GM19239 (cell line): ENCODE measurements around the gene TSPO2.

ENCODE experiments used
- DNase-seq: peaks from one replicate; pipeline ENCODE4 v3.0.0; 2011; ENCODE audit warnings: low spot score; ENCODE audit not compliant: insufficient read length
- FAIRE-seq: peaks from 2 replicates; lab custom pipeline; 2011; peaks lifted over from hg19 to GRCh38; lab: Jason Lieb, UNC

TSPO2 gene

DNA sequence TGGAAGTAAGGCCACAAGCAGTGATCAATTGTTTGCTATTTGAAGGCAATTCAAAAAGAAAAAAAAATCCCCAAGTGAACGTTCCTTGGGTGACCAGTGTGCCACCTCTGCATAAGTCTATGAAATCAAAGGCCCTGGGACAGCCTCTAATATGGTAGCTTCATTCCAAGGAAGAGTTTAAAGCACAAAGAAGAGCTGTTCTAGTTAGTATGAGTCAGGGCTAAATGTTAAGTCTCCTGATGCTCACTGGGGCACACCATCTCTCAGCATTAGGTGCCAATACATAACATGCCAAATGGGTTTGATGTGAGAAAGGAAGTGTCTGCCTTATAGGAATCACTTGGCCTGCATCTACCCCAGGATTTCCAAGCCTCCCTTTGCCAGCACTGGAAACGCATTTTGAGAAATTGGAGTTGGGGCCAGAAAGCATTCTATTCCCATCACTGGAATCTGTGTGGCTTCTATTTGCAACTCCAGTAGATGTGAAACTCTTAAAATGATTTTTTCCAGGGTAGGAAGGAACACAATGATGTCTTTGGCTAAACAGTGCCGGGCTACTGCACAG, 16.2 kb upstream of the TSPO2 start:
- DNase-seq (no peak), FAIRE-seq (no peak)

DNA sequence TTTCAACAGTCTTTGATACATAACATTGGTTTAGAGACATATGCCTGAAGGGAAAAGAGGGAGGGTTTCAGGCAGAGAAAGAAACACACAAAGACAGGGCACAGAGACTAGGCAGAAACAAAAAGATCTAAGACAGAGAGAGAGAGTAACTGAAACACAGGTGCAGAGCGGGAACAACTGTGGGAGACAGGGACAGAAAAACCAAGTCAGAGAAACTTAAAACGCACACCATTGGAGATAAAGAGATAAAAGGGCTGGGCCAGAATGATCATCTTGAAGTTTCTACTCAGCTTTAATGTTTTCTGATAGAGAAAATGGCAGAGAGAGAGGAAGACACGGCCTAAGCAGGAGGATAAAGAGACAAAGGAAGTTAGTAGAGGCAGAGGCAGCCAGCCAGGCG, 15.0 kb upstream of the TSPO2 start:
- DNase-seq (no peak), FAIRE-seq (no peak)

DNA sequence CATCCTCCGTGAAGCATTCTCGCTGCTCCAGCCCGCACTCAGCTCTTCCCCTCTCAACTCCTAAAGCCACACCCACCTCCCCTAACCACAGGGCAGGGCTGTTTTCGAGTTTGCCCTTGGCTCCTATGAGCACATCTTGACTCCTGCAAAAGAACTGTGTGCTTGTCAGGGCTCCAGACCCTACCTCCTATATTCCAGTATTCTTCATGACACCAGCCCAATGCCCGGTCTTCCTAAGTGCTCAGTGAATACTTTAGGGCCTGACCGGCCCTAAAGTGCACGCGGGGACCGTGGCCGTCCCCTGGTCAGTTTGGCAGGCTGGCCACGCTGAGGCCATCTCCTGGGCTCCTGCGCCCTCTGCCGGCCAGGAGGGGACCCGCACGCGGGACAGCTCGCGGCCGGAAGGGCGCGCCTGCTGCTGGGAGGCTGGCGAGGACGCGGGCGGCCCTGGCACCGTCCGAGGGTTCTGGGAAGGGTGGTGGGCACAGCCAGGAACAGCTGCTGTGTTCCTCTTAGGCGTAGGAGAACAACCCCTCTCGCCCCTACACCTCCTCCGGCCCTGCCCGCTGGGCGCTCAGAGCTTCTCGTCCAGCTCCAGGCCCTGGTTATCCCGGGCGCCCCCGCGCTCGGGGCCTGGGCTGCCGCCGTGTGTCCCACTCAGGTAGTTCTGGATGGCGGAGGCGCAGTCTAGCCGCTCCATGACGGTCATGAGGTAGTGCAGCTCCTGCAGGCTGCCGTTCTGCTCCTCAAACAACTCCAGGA, 14.3 kb upstream of the TSPO2 start:
- DNase-seq: peak; percentile 87
- FAIRE-seq: peak; percentile 83

- DNase-seq (peak; percentile 45), FAIRE-seq (peak; percentile 40)
Measured at GRCh38 chr6:41028561-41029412, 13.5 kb upstream of the TSPO2 start.

DNA sequence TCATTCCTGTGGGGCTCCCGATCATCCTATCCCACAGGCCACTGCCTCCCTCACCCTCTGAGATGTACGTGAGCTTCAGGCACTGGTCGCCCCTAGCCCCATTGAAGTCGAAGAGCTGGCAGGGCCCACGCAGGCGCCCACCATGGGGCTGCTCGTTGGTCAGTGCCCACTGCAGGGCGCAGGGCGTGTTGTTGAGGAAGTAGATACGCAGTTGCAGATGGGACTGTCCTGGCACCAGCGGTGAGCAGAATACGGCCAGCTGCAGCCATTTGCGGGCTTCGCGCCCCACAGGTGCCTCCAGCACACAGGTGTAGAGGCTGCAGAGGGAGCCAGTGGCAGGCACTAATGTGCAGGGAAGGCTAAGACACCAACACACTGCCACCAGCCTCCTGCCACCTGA, 9.4 kb upstream of the TSPO2 start:
- DNase-seq (no peak), FAIRE-seq (no peak)

DNA sequence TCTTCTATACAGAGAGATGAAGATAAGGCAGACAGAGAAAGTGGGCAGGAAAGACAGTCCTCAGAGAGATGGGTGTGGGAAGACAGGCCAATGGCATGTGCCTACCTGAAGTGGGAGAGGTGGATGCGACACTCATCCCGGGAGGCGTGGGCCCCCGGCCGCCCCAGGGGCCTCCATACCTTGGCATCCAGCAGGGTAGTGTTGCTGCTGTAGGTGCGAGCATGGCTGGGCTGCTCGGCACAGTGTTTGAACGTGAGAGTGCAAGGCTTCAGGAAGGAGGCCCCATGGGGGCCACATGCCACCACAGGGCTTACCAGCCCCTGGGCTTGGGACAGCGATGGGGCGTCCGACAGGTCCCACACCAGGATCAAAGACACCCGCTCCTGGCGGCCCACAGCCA, 8.5 kb upstream of the TSPO2 start:
- FAIRE-seq (no peak), DNase-seq (no peak)

DNA sequence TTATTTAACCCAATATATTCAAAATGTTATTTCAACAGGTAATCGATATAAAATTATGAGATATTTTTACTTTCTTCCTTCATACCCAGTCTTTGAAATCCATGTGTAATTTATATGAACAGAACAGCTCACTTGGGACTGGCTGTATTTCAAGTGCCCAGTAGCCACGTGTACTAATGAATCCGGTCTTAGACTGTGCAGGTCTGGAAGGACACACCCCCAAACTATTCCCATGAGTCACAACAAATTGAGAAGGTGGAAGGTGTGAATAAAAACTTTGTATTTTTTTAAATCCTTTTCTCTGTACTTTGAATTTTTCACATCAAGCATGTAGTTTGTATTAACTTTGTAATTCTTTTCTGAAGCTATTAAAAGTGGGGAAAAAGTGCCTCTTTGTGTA, 6.1 kb upstream of the TSPO2 start:
- no peak for DNase-seq
- no peak for FAIRE-seq

GRCh38 chr6:41036601-41037000, 5.7 kb upstream of the TSPO2 start:
- DNase-seq (no peak), FAIRE-seq (no peak)

GRCh38 chr6:41037107-41037900, 5.0 kb upstream of the TSPO2 start:
- DNase-seq (no peak), FAIRE-seq (no peak)

DNA sequence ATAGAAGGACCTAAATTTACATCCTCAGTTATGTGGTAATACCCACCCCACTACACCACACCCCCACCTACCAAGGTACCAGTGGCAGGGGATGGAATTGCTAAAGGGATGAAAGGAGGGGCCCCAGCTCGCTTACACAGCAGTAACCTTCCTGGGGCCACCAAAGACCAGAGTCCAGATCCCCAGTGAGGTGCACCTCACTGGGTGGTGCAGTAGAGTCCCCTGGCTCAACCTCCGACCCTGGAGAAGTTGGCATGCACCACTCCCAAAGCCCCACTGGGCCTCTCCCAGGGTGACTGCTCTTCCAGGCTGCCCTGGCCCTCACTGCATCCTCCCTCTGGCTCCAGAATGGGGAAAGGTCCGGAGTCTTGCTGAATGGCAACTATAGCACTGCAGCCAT, 4.1 kb upstream of the TSPO2 start:
- no peak for DNase-seq
- FAIRE-seq: no peak

GRCh38 chr6:41039060-41039998, 2.9 kb upstream of the TSPO2 start, which contains the start of gene UNC5CL:
UNC5CL (minus strand) TSS chr6:41039221; CDS start chr6:41035074, 4,147 bp downstream.
- peak; percentile 67 for FAIRE-seq

GRCh38 chr6:41040101-41040939, 1.9 kb upstream of the TSPO2 start:
- peak; percentile 35 for FAIRE-seq
- peak; percentile 20 for DNase-seq

More at GRCh38 chr6:41039060-41039998, 2.9 kb upstream of the TSPO2 start, which contains the start of gene UNC5CL:
- peak; percentile 50 for DNase-seq

DNA sequence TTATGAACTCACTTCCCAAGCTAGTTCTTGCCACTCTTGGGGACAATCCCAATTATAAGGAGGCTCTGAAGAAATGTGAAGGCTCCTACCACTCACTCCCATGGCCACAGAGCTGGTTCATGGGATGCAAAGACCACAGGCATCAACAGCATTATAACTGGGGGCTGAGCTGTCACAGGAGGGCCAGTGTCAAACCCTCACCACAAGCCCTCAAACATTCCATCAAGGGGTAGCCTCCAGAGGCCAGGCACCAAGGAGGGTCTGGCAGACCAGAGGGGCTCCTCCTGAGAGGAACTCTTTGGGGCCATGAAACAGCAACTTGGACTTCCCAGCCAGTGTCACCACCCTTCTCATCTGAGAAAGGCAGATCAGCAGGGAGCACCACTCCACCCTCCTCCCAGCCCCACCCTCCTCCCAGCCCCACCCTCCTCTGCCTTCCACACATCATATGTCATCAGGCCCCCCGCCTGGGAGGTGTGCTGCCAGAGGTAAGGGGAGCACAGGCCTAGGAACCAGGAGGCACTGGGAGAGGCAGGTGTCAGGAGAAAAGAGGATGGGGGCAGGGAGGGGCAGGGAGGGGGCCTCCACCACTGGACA, 1.2 kb upstream of the TSPO2 start:
- FAIRE-seq (no peak), DNase-seq (no peak)

DNA sequence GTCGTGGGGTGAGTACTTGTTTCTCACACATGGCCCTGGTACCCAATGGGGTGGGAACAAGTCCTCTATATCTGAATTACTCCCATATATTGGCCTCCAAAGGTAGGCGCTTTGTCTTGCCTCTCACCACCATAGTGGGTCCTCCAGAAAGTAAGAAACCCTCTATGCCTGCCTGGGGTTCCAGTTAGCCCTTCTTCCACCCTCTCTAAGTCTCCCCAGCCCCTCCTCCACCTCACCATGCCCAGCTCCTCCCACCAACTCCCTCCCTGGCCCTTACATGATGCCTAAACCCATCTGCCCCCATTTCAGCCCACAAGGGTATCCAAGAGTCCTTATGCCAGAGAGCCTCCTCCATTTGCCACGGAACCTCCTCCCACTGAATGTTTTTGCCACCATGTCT, 884 bp downstream of the TSPO2 start:
- DNase-seq (no peak), FAIRE-seq (no peak)

DNA sequence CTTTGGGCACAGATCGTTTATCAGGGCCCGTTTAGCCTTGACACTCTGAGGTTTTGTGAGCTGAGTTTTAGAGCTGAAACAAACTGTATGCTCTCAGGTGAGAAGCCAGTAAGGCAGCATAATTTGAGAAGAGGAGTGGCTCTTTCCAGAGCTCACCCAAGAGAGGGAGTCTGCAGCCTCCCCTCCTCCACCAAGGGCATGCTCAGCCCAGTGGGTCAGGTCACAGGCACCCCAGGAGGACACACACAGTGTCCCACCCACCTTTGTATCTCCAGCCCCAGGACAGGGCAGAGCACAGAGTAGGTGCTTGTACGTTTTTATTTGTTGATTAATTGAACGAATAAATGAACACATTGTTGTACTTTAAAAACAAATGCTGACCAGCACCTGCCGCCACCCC, 3.4 kb downstream of the TSPO2 start:
- DNase-seq (no peak), FAIRE-seq (no peak)

DNA sequence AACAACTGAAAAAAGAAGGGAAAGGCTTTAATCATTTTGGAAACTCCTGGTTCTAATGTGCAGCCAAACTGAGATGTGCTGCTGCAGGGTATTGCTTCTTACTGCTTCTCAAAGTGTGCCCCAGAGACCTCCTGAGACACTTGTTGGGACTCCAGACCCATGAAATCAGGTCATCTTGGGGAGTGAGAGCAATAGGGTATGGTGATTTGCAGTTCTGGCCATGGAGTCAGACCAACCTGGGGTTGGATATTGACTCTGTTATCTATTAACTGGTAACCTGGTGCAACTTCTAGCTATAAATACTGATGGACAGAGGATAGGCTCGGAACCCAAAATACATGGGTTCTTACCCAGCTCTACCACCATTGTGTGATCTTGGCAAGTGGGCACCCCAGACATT, 3.8 kb downstream of the TSPO2 start:
- FAIRE-seq: no peak

GRCh38 chr6:41047306-41047705, 5.0 kb downstream of the TSPO2 start:
- FAIRE-seq: no peak
- no peak for DNase-seq

More for the DNA sequence above, 3.8 kb downstream of the TSPO2 start:
- no peak for DNase-seq
